Measurements from ENCODE around the gene DOCK1.

The DOCK1 gene

DNA sequence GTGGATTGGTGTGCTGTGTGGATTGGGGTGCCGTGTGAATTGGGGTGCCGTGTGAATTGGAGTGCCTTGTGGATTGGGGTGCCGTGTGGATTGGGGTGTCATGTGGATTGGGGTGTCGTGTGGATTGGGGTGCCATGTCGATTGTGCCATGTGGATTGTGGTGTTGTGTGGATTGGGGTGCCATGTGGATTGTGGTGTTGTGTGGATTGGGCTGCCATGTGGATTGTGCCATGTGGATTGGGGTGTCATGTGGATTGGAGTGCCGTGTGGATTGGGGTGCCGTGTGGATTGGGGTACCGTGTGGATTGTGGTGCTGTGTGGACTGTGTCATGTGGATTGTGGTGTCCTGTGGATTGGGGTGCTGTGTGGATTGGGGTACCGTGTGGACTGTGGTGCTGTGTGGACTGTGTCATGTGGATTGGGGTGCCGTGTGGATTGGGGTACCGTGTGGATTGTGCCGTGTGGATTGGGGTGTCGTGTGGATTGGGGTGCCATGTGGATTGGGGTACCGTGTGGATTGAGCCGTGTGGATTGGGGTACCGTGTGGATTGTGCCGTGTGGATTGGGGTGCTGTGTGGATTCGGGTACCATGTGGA, 523.3 kb downstream of the DOCK1 start:
- DNase-seq (ENCODE audit: low read depth): no peak

DNA sequence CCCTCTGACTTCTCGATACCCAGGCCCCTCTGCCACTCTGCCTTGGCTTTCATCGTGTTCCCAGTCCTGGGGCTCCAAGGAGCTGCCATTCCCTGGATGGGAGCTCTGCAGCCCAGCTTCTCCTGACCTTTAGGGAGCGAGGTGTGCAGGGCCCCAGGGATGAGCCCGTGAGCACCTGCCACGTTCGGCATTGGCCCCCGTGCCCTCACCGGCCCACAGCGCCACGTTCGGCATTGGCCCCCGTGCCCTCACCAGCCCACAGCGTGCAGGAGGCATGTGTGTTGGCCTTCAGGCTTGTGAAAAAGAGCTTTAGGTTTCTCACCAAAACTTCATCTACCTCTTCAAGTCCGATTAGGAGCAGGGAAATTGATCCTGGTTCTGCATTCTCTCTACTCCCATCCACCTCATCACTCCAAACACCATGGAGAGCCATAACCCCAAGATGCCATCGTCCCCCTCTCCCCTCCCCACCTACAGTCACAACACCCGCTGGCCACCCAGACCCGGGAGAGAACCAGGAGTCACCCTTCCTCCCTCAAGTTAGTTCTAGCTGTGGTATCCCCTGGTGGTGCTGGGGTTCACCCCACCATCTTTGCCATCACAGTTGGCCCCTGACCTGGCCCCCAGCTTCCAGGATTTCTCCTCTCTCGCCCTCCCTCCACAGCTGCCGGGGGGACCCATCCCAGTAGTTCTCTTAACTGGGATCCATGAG, 524.5 kb downstream of the DOCK1 start:
- no peak for DNase-seq (ENCODE audit: low read depth)

DNA sequence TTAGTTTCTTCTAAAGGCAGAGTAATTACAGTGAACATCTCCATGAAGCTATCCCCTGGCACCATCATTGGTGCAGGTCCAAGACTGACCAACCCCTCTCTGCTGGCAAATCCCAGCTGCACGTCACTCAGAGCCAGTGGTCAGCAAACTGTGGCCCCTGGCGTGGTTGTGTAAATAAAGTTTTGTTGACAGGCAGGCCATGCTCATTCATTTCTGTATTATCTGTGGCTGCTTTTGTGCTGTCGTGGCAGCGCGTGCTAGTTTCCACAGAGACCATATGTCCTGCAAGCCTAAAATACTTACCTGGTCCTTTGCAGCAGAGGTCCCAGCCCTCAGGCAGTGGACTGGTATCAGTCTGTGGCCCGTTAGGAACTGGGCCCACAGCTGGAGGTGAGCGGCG, 526.3 kb downstream of the DOCK1 start:
- no peak for DNase-seq (ENCODE audit: low read depth)

DNA sequence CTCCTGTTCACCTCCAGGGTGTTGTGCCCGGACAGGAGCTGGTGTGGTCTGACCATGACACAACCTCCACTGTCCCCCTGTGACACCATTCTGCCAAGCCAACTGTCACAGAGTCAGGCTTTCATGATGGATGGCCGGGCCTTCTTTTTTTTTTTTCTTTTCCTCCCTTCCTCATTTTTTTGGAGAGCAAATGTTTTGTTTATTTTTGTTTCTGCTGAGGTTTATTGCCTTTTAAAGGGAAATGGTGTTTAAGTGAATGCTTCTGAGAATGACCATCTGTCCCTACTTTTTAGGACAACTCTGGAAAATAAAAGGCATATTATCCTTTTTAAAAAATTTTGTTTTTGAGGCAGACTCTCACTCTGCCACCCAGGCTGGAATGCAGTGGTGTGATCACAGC, 528.8 kb downstream of the DOCK1 start:
- no peak for DNase-seq (ENCODE audit: low read depth)

DNA sequence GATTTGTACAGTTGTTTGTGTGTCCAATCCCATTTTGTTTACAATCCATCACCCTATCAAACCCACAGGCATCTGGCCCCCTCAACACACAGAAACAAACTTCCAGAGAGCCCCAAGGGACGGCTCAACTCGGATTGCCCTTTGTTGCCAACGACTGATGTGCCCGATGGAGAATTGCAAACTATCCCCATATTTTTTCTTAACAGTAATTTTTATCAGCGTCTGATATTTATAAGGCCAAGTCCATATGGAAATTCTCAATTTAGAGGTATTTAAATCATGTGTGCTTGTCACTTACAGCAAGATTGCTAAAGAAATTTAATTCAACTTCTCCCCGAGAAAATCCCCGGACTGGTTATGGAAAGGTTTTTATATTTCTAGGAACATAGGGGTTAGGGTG, 530.0 kb downstream of the DOCK1 start:
- DNase-seq (ENCODE audit: low read depth): no peak

DNA sequence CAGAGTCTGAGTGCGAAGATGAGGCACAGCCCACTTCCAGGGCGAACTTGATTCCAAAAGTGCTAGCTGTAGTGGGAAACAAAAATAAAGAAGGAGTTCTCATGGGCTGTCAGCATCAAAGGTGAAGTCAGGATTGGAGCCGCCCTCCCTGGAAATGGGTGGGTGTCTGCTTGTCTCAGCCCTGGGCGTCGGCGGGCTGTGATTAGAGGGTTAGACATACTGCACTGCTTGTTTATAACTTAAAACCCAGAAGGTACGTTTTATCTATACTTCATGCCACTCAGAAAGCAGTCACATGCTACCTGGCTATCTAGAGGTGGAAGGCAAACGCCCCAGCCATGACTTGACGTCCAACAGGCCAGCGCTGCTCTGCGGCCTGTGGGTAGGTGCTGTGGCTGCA, 535.1 kb downstream of the DOCK1 start:
- no peak for DNase-seq (ENCODE audit: low read depth)

DNA sequence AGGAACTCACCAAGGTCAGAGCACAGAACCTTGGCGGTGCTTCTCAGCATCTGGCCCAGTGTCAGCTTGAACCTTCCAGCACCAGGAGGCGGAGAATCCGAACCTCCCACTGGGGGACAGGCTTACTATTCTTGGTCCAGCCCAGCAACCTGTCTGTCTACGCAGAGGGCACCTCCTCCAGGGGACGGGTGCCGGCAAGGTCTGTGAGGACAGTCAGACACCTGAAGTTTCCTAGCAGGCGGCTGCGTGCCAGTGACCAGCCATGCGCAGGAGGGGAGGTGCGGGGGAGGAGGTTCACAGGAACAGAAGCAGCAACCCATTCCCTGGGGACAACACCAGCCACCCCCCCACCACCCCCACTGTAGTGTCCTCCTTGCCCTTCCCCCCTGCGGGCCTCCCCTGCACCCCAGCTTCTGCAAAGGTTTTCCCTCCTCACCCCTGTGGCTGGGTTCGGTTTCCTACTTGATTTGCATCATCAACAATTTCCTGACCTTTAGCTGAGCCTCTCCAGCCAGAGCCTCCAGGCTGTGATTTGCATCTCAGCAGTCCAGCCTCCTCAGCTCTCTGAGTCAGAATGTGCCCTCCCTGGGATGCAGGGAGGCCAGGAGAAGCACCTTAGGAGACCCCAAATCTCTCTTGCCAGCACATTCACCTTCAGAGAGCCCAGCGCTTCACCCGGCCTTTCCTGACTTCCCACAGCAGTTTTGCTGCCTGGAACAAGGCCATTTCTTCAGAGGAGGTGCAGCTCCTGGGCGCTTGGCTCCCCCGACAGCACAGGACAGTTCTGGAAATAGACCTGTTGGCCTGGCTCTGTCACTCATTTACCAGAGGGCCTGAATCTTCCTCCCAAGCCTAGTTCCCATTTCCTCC, 536.4 kb downstream of the DOCK1 start:
- DNase-seq (ENCODE audit: low read depth): no peak

DNA sequence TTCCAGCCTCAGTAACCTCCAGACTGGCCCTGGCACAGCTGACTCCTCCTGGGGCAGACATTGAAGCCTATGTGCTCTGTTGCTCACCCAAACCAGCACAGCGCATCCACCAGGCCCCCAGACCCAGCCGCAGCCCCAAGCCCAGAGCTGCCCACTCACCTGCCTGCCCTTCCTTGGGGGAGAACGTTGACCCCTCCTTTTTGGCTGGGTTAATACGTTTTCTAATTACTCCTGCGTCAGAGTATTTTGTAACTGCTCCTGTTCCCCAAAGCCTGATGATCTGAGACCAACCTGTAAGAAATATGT, 536.9 kb downstream of the DOCK1 start:
- DNase-seq (ENCODE audit: low read depth): no peak

DNA sequence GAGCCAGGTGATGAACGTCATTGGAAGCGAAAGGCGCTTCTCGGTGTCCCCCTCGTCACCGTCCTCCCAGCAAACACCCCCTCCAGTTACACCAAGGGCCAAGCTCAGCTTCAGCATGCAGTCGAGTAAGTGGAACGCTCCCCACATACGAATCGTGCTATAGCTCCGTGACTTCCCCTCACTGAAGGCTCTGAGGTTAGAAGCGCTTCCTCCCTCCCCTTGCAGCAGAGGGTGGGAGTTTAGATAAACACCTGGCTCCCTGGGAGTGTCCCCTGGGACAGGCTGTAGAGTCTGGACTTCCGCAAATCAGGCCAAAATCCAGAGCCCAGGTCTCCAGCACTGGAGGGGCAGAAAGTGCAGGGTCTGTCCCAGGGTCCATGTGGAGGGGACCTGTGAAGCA, 538.9 kb downstream of the DOCK1 start:
- no peak for DNase-seq (ENCODE audit: low read depth)

DNA sequence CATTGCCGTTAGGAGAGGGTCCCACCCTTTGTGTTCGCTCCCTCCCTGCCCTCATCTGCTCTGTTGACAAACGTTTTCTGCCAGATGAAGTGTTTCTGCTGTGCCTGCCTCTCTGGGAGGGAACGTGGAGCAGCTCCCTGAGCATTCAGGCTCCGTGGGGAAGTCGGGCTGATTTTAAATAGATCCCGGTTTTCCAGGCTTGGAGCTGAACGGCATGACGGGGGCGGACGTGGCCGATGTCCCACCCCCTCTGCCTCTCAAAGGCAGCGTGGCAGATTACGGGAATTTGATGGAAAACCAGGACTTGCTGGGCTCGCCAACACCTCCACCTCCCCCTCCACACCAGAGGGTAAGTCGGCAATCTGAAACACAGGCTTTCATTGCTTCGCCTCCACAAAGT, 542.0 kb downstream of the DOCK1 start:
- DNase-seq (ENCODE audit: low read depth): no peak

DNA sequence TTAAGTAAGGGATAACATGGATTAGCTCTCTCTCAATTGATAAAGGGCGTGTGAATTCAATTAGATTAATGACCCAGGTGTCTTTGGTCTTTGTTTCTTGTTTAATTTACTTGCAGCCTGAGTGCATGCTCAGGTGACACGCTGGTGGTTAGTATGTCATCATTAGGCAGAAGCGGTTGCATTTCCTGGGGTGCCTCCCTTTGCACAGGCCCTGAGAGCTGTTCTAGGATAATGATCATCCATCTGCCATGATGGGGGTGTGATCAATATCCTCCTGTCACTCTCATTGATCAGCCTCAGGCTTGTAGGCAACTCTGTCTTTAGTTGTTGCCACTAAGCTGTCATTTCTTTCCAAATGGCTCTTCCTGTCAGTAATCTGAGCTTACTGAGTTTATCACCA, 544.3 kb downstream of the DOCK1 start:
- DNase-seq (ENCODE audit: low read depth): no peak

DNA sequence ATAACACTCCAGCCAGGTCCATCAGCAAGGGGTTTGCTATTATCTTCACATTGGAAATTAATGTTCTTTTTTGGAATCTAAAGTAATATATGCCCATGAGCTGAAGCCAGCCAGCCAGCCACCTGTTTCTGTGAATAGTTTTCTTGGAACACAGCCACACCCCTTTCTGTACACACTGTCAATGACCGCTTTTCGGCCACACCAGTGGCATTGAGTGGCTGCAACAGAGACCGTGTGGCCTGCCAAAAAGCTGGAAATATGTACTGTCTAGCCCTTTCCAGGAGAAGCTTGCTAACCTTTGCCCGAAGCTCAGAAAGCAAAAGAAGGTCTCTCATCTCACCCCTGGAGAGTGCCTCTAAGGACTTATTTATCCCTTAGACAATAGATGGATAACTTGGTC, 545.4 kb downstream of the DOCK1 start:
- DNase-seq (ENCODE audit: low read depth): no peak

DNA sequence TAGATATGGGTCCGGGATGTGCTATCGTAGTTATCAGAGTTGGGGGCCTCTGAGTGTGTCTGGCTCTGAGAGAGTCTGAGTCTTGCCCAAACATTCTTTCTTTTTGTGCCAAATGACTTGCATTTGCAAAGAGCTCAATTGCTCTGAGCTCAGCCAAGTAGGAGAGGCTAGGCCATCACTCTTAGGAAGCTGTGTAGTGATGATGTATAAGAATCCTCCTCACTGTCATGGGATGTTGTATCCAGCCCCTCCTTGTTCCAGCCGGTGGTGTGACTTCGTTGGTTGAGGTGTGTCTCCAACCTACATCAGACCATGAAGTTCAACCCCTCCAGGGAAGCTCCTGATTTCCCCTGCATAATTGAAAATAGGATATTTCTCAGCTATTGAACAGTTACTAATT, 546.4 kb downstream of the DOCK1 start:
- no peak for DNase-seq (ENCODE audit: low read depth)

DNA sequence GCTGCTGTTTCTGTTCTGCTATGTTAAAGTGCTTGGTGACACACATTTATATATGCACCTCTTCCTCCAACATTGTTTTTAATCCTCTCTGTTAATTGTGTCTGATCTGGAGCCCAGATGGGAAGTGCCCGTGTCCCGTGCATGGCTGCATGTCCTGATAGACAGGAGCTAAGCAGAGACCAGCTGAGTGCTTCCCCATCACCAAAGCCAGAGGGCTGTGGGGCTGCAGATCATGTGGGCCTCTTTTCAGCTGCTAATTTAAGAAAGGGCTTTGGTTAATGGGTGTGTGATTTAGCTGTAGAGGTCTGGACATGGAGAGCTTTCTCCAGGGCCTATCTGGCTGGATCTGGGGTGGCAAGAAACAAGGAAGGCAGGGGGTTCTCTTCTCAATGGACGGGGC, 547.3 kb downstream of the DOCK1 start:
- no peak for DNase-seq (ENCODE audit: low read depth)

DNA sequence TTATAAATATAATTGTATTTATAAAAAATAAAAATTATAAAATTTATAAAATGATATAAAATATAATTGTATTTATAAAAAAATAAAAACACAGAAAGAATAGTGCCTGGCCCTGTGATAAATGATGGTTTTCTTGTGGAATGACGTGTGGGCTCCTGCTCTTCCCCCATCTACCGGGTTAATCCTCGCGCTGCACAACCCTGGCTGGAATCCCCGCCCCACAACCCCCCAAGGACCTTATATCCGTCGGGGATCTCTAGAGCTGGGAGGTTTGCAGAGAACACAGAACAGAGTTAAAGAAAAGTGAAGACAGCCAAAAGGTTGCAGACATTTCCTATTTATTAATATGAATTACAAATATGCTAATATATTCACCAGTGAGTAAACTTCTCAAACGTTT, 548.5 kb downstream of the DOCK1 start:
- DNase-seq (ENCODE audit: low read depth): no peak

DNA sequence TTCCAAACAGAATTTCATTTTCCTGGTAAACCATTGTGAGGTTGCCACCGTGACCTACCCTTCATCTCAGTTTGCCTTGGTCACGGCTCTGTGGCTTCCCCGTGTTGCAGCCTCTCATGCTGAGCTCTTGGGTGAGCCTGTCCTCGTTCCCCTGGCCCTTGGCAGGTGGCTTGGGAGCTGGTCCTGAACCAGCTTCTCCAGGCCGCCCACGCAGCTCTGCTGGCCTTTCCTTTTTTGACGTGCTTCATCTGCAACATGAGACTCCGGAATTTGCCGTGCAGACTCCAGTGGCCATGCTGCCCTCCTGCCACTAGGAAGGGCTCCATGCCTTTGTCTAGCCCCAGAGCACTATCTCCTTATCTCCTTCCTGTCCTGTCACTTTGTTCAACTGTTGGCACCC, 550.9 kb downstream of the DOCK1 start:
- no peak for DNase-seq (ENCODE audit: low read depth)

DNA sequence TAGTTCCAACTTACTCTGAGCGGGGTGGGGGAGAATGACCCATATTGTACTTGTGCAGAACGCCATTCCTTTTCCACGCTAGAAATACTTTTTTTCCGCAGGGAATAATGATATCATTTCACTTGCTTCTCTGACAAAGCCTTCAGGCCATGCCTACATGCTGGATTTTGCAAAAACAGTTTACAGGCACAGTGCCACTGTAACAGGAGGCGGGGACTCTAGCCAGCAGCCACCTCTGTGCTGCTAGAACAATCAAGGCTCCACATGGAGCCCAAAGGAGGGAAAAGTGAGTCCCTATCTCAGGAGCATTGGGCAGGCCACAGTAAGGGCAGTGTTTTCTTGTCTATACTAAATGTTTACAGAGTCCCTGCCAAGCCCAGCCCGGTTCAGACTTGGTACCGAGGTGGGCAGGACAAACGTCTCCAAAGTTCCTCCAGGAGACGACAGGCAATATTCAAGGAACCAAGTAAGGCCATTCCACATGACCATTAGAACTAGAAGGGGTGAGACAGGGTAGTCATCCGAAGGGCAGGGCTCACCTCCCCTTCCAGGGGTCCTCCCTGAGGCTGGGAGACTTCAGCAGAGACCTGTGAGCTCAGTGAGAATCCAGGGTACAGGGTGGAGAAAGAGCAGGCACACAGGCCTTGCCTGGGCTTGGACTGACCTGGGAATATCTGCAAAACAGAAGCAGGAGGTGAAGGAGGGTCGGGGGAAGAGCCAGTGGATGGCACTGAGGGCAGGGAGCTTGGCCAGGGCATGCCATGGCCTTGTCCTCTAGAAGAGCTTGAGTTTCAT, 553.0 kb downstream of the DOCK1 start:
- DNase-seq (ENCODE audit: low read depth): no peak

DNA sequence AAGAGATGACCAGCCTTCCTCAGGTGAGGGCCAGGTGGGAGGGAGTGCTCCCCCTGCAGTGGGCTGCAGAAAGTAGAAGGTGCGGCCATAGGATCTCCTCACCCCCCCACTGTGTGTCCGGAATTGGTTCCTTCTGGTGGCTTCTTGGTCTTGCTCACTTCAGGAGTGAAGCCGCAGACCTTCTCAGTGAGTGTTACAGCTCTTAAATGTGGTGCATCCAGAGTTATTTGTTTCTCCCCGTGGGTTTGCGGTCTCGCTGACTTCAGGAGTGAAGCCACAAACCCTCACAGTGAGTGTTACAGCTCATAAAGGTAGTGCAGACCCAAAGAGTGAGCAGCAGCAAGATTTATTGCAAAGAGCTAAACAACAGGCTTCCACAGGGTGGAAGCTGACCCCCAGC, 553.6 kb downstream of the DOCK1 start:
- DNase-seq (ENCODE audit: low read depth): no peak

DNA sequence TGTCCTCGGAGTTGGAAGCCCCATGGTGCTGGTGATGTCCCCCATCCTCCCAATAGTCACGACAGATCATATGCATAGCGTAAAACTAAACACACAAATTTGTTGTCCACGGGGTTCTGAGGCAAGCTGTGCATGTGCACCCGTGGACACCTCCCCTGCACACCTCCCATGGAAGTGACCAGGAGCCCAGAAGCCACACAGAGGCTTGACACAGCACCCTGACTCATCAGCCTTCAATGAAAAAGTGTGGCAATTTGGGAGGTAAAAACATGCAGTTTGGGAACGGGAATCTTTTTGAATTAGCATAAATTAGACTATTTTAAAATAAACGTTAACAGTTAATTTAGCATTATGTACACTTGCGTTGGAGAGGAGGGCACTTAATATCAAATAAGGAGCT, 554.7 kb downstream of the DOCK1 start:
- DNase-seq (ENCODE audit: low read depth): no peak

DNA sequence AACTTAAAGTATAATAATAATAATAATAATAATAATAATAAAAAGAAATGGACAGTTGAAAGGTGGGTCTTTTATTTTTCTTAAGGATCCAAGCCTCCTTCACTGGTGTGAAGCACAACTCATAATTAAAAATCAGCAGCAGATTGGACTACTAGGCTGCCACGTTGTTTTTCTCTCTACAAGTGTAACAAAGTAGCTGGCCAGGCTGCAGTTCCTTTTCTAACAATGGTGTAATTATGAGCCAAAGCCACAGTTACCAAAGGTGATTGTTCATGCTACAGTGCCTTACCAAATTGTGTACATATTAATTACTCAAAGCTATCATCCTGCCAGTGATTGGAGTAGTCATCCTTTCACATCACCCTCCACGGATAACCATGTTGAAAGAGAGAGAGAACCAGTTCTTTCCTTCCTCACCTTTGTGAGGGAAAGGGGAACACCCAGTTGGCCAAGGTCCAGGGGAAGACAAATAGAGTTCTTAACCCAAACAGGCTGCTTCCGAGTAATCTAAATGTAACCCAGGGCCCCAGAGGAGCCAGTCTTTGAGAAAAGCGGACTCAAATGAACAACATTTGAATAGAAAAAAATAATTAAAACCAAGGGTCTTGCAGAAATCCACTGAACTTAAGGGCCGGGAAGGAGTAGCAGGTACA, 557.5 kb downstream of the DOCK1 start:
- no peak for DNase-seq (ENCODE audit: low read depth)

DNA sequence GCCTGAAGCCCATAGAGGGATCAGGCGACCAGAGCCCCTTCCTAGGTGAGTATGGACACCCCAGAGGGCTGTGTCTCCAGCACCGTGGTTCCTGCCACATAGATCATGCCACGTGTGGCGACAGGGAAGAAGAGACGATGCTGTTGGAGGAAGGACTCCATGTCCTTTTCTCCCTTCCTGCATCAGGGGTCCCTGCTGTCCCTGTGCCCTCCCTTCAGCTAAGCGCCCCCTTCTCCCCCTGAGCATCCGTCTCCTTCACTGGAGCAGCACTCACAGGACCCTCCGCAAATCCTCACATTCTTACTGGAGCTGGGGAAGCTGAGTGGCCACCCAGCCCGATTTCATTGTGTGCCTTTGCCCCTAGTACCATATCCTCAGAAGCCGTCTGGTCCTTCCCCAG, 558.3 kb downstream of the DOCK1 start:
- no peak for DNase-seq (ENCODE audit: low read depth)

DNA sequence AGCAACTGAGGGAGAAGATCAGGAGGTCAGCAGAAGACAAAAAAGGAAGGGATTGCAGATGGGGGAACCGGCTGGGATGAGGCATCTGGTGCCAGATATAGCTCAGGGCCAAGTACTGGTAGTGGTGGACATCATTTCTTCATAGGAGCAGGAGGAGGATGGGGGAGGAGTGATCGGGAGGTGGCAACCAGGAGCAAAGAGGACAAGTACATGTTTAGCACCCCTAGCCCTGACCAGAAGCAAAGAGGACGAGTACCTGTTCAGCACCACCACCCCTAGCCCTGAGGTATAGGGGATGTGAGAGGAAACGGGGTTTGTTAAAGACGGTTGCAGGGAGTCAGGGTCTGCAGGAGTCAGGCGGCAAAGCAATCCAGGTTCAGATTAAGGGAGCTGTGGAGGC, 559.3 kb downstream of the DOCK1 start:
- DNase-seq (ENCODE audit: low read depth): no peak
